ENCODE measurements around the gene PODXL2.
"Not testable (repeated sequence)": the region's sequence is repeated elsewhere in the genome, so short reads cannot be mapped to it uniquely, and the experiment has no call there.

PODXL2 gene

GRCh38 chr3:127676921-127677351 is 48.0 kb downstream of the PODXL2 start:
- no peak for DNase-seq

- DNase-seq: no peak
Measured at GRCh38 chr3:127677541-127678314, 48.7 kb downstream of the PODXL2 start.

- DNase-seq: no peak
Measured at GRCh38 chr3:127678315-127678599, 49.3 kb downstream of the PODXL2 start.

DNA sequence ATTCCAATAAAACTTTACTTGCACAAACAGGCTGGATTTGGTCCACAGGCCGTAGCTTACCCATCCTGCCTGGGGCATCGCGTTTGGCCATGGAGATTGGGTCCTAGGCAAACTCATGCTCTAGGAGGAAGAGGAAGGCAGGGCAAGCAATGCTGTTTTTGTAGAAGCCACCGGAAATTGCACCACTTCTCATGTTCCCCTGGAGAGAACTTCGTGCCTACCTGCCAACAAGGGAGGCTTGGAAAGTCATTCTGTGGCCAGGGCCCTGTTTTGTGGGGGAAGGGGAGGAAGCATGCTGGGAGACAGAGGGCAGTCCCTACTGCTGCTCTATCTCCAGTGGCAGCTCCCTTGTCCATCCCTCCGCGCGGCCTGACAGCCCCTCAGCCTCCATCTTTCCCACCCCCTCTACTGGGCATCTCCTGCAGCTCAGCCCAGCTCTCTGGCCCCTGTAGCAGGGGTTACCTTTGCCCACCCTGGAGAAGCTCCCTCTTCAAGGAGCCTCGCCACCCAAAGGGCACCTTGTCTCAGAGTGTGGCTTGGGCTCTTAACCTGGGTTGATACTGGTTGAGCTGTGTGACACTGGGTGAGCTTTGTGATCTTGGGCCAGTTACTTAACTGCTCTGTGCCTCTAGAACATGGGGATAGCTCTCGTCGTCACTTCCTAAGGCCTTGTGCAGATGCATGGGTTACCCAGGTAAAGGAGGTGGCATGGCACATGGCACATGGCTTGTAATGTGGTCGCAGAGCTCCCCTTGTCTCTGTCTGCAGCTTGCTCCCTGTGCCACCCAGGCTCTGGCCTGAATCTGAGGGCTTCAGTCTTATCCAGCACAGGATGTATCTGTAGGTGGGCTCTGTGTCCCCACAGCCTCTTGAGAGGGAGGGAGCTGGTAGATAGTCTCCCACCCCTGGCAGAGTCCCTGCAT is 49.9 kb downstream of the PODXL2 start:
- no peak for DNase-seq

DNA sequence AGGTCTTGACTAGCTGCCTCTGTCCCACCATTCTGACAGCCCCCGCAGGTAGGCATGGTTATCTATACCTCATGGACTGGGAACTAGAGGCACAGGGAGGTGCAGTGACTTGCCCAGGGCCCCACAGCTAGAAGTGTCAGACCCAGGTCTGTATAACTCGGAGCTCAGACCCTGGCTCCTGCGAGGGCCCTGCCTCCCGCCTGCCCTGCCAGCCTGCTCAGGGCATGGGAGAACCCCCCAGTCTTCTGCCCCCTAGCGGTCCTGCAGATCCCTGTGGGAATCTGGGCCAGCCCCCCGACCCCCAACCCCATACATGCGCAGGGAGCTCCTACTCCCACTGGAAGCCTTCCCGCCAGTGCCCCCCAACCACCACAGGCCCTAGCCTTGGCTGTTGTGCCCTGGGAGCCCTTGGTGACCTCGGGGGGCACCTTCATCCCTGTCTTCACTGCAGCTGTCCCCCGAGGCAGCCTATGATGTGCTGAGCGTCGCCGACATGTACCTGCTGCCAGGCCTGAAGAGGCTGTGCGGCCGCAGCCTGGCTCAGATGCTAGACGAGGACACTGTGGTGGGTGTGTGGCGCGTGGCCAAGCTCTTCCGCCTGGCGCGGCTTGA is 50.7 kb downstream of the PODXL2 start:
- no peak for DNase-seq

GRCh38 chr3:127680146-127680661 is 51.2 kb downstream of the PODXL2 start:
- DNase-seq: no peak

DNA sequence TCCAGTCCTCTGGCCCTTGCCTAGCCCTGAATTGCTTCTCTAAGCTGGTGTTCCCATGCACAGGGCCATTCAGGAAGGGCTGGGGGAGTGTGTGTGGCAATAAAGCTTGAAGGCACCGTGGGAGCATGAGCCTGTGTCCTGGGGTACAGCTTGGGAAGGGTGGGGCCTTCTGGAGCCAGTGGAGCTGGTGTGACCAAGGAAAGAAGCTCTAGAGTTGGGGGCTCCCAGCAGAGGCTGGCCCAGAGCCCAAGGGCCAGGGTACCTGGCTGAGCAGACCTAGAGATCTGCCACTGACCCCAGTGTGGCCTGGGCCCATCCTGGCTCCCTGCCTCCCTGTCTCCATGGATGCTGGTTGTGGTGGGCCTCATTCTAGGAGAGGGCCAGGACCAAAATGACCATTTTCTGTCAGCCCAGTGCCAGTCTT is 51.8 kb downstream of the PODXL2 start:
- no peak for DNase-seq

DNA sequence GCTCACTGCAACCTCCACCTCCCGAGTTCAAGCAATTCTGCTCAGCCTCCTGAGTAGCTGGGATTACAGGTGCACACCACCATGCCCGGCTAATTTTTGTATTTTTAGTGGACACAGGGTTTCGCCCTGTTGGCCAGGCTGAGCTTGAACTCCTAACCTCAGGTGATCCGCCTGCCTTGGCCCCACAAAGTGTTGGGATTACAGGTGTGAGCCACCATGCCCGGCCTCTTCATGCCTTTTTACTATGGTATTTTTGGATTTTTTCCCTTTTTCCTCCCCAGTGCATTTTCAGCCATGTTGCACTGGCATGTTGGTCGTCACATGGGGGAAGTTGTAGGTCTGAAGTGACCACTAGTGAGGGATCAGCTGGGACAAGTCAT is 53.2 kb downstream of the PODXL2 start:
- DNase-seq: not testable (repeated sequence)

- no peak for DNase-seq
Measured at GRCh38 chr3:127682561-127682960, 53.6 kb downstream of the PODXL2 start.

- no peak for DNase-seq
Measured at GRCh38 chr3:127684871-127685707, 56.1 kb downstream of the PODXL2 start.

- DNase-seq: no peak
Measured at GRCh38 chr3:127685708-127686511, 56.9 kb downstream of the PODXL2 start.

- no peak for DNase-seq
Measured at GRCh38 chr3:127686512-127686894, 57.5 kb downstream of the PODXL2 start.

GRCh38 chr3:127687228-127687737 is 58.3 kb downstream of the PODXL2 start:
- no peak for DNase-seq

- no peak for DNase-seq
Measured at GRCh38 chr3:127688022-127688415, 59.0 kb downstream of the PODXL2 start.

DNA sequence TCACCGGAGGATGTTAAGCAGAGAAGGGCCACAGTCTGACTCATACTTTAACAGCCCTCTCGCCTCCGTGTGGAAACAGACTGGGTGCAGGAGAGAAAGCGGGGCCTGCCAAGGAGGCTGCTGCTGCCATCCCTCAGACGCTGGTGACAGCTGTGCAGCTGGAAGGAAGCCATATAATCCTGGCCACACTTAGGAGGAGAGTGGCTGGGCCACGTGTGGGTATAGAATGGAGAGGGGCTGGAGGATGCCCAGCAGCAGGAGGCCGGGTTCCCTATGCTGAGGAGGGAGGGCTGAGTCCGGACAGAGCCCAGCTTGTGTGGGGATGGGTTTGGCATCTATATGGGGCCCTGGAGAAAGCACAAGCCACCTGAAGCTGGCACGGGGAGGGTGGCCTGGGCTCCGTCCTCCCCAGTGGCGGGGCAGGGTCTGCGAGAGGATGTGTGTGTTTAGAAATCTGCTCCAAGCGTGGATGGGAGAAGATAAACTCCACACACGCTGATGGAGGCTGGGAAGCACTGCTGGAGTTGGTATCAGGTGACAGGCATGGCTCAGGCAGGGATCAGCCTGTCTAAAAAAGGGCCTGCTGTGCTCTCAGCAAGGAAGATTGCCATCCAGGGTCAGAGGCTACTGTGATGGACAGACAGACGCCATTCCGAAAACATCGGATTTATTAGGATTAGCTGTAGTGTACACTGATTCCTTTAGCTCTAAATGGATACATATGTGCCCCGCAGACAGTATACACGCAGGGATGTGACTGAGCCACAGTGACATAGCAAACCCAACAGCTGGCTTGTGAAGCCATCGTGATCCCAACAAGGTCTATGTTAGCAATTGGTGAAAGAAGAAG is 59.7 kb downstream of the PODXL2 start:
- no peak for DNase-seq

DNA sequence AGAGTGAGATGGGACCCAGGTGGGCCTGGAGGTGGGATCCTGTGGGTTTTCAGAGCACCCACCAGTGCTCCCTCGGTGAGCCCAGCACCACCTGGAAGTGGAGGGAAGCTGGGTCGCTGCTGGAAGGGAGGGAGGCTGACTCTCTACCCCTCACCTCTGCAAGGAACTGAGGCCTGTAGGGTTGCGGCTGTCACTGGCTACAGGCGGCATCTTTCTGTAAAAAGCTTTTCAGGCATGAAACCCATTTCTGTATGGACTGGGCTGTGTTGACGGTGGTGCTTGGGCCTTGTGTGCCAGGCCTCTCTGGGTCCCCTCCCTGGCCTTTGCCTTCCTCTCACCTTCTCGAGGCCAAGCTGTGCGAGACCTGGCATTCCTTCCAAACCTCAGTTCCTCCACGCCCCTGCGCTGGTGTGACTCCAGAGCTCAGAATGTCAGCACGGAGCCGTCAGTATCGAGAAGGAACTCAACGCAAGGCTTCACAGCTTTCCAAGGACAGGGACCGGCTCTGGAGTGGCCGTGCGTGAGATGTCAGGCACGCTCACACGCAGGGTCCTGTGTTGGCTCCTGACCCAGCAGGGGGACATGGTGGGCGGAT is 60.4 kb downstream of the PODXL2 start:
- no peak for DNase-seq

DNA sequence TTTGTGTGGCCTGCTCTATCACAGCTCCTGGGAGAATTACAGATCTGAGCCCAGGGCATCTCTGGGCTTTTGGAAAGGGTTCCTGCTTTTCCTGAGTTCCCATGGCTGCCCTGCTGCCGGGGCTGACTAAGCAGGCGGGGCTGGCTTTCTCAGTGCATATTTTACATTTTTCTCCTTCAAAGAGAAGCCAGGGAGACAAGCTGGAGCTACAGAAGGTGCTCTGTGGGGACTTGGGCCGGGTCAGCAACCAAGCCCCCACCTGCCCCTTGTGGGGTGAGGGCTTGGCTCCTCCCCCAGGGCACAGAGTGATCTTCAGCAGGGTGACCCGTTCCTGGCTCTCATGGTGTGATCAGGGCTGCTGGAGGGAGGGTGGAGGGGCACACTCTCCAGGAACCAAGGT is 61.1 kb downstream of the PODXL2 start:
- no peak for DNase-seq

DNA sequence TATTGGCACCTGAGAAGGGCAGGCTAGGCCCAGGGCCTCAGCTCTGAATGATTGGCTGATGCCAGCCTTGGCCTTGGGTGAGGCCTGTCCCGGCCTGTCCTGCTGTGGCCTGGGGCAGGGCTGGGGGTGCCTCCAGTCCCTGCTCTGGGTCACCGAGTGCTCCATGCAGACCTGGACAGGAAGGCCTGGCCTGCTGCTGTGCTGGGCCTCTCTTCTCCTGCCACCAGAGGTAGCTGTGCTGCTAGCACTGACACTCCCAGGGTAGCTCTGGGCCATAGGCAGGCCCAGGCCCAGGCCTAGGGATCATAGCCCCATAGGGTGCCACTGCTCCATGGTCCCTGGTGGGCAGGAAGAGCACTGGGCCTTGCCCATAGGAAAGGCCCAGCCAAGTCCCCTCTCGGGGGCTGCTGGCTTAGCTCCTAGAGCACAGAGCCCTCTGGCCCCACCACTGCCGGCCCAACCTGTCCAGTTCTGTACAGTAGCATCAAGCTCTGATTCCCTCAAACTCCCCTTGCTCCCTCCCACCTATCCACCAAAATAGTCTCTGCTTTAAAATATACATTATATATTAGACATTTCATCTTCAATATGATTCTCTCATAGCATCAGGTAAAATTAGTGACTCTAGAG is 62.0 kb downstream of the PODXL2 start:
- DNase-seq: no peak

DNA sequence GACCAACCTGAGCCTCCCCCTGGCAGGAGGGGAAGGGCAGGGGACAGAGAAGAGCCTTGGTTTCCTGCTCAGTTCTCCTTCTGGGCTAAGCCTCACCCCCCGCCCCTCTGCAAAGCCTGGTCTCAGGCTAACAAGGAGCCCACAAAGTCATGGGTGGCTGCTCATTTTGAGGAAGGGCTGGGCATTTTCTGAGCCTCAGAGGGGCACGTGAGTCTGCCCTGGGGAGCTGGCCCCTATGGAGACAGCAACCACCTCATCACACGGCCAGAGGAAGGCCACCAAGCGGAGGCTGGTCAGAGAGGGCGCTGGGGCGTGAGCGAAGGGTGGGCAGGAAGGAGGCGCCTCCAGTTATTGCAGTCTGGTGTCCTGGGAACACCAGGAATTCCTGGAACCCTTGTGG is 62.5 kb downstream of the PODXL2 start:
- DNase-seq: no peak

- no peak for DNase-seq
Measured at GRCh38 chr3:127691974-127692373, 63.0 kb downstream of the PODXL2 start.
